ENCODE data around the gene FGFBP2.

FGFBP2 gene

GRCh38 chr4:15938640-15939039 is 24.3 kb downstream of the FGFBP2 start, which contains the start of gene FGFBP1:
Gene FGFBP1, minus strand, starts transcription at chr4:15938740. Its CDS starts 2,108 bp downstream, at chr4:15936632.
- TF ChIP-seq POLR2AphosphoS5 (IDR thresholded peaks at IDR 0.05; ENCODE audit: low read depth) (no peak), CTCF (IDR thresholded peaks at IDR 0.05; ENCODE audit: insufficient read depth, low read length) (no peak), REST (IDR thresholded peaks at IDR 0.05; ENCODE audit: insufficient replicate concordance, low read depth) (no peak), GABPA (IDR thresholded peaks at IDR 0.05; ENCODE audit: low read depth) (no peak), SPI1 (IDR thresholded peaks at IDR 0.05; ENCODE audit: borderline replicate concordance, low read depth) (no peak)
- no peak for DNase-seq (ENCODE audit: low read depth in 1 of 2, low spot score in 1 of 2)
- Histone ChIP-seq H3K27me3 (ENCODE audit: insufficient read depth, poor library complexity, severe bottlenecking) (no peaks in the 10 kb centered on the region), H3K4me3 (replicated peaks; ENCODE audit: insufficient read depth, low read length) (no peak within 1 kb of the TSS), H3K27ac (replicated peaks) (no peak within 1 kb of the TSS)

- H3K27ac ChIP-seq (replicated peaks) = no peak overlapping the region
- no peak overlapping the region for H3K4me3 ChIP-seq (replicated peaks; ENCODE audit: insufficient read depth, low read length)
- DNase-seq (ENCODE audit: low read depth in 1 of 2, low spot score in 1 of 2) = no peak
- H3K27me3 ChIP-seq (ENCODE audit: insufficient read depth, poor library complexity, severe bottlenecking) = no peaks in the 10 kb centered on the region
- TF ChIP-seq CTCF (IDR thresholded peaks at IDR 0.05; ENCODE audit: insufficient read depth, low read length) = no peak
- TF ChIP-seq GABPA (IDR thresholded peaks at IDR 0.05; ENCODE audit: low read depth) = no peak
- TF ChIP-seq SPI1 (IDR thresholded peaks at IDR 0.05; ENCODE audit: borderline replicate concordance, low read depth) = no peak
- no peak for TF ChIP-seq POLR2AphosphoS5 (IDR thresholded peaks at IDR 0.05; ENCODE audit: low read depth)
- TF ChIP-seq REST (IDR thresholded peaks at IDR 0.05; ENCODE audit: insufficient replicate concordance, low read depth) = no peak
Observed at GRCh38 chr4:15938182-15938581, 24.8 kb downstream of the FGFBP2 start.

- no peak overlapping the region for H3K4me3 ChIP-seq (replicated peaks; ENCODE audit: insufficient read depth, low read length)
- DNase-seq (ENCODE audit: low read depth in 1 of 2, low spot score in 1 of 2) = no peak
Observed at GRCh38 chr4:15936495-15936894, 26.5 kb downstream of the FGFBP2 start.

More at GRCh38 chr4:15936495-15936894, 26.5 kb downstream of the FGFBP2 start:
- TF ChIP-seq CTCF (IDR thresholded peaks at IDR 0.05; ENCODE audit: insufficient read depth, low read length) (no peak), SPI1 (IDR thresholded peaks at IDR 0.05; ENCODE audit: borderline replicate concordance, low read depth) (no peak), POLR2AphosphoS5 (IDR thresholded peaks at IDR 0.05; ENCODE audit: low read depth) (no peak), REST (IDR thresholded peaks at IDR 0.05; ENCODE audit: insufficient replicate concordance, low read depth) (no peak), GABPA (IDR thresholded peaks at IDR 0.05; ENCODE audit: low read depth) (no peak)
- Histone ChIP-seq H3K27ac (replicated peaks) (no peak overlapping the region), H3K27me3 (ENCODE audit: insufficient read depth, poor library complexity, severe bottlenecking) (no peaks in the 10 kb centered on the region)

Measured in HL-60 (cell line).